Measurements from ENCODE around the gene BEX2. TPM values are rescaled to one million over a fixed set of nuclear protein-coding genes. Genes with fewer than 3 reads are reported as not detected.
"Not testable (repeated sequence)": the region's sequence is repeated elsewhere in the genome, so short reads cannot be mapped to it uniquely, and the experiment has no call there.

BEX2 gene
- total RNA-seq (2014; rRNA removed; shearing (Covaris generic); ENCODE audit: low replicate concordance): 21.4 and 31.5 TPM in 2 replicates

- peak within 1 kb of the TSS; percentile 76 for H3K4me3 ChIP-seq (ENCODE audit: low read length)
- no peaks in the 10 kb centered on the region for H3K9me3 ChIP-seq (ENCODE audit: low read length)
- H3K79me2 ChIP-seq (ENCODE audit: low read length): no peaks in the 10 kb centered on the region
- H3K36me3 ChIP-seq (ENCODE audit: insufficient read depth, low read length): no peaks in the 10 kb centered on the region
- no peaks in the 10 kb centered on the region for H4K20me1 ChIP-seq (ENCODE audit: insufficient read depth, low read depth, low read length)
- peaks cover 3% of the 10 kb centered on the region; the same call in 1 of the 2 replicates for H3K4me1 ChIP-seq (ENCODE audit: low read length)
- peak within 1 kb of the TSS; percentile 86; the same call in 1 of the 2 replicates for H2AFZ ChIP-seq (ENCODE audit: low read length)
- no peaks in the 10 kb centered on the region for H3K27me3 ChIP-seq (ENCODE audit: low read length)
- DNase-seq: peak; percentile 87
- H3K9me2 ChIP-seq (replicated peaks; ENCODE audit: insufficient read depth, low read length): no peaks in the 10 kb centered on the region
- peak within 1 kb of the TSS; percentile 66 for H3K9ac ChIP-seq (ENCODE audit: low read length)
- no peak within 1 kb of the TSS for H3K27ac ChIP-seq (ENCODE audit: low read length)
- H3K4me2 ChIP-seq (ENCODE audit: low read depth, low read length, poor library complexity, severe bottlenecking): peak within 1 kb of the TSS; percentile 66
These were observed at the start of gene BEX2 for GRCh38 chrX:103310555-103311398. BEX2 (minus strand) TSS chrX:103310990; CDS start chrX:103309976, 1,014 bp downstream.

- Histone ChIP-seq H3K4me1 (ENCODE audit: low read length) (peaks cover 8% of the 10 kb centered on the region; the same call in 1 of the 2 replicates), H3K4me2 (ENCODE audit: low read depth, low read length, poor library complexity, severe bottlenecking) (no peak overlapping the region), H3K4me3 (ENCODE audit: low read length) (no peak overlapping the region), H3K9me3 (ENCODE audit: low read length) (no peaks in the 10 kb centered on the region), H2AFZ (ENCODE audit: low read length) (no peak overlapping the region), H3K79me2 (ENCODE audit: low read length) (no peaks in the 10 kb centered on the region), H3K27ac (ENCODE audit: low read length) (no peak overlapping the region), H3K36me3 (ENCODE audit: insufficient read depth, low read length) (no peaks in the 10 kb centered on the region), H3K9me2 (replicated peaks; ENCODE audit: insufficient read depth, low read length) (no peaks in the 10 kb centered on the region), H3K27me3 (ENCODE audit: low read length) (no peaks in the 10 kb centered on the region), H3K9ac (ENCODE audit: low read length) (no peak overlapping the region), H4K20me1 (ENCODE audit: insufficient read depth, low read depth, low read length) (no peaks in the 10 kb centered on the region)
- DNase-seq: no peak
These were observed 49.3 kb upstream of the BEX2 start for GRCh38 chrX:103360092-103360491.

- H3K4me3 ChIP-seq (ENCODE audit: low read length); H3K36me3 ChIP-seq (ENCODE audit: insufficient read depth, low read length); H2AFZ ChIP-seq (ENCODE audit: low read length); H3K9ac ChIP-seq (ENCODE audit: low read length); H3K27me3 ChIP-seq (ENCODE audit: low read length); DNase-seq; H3K9me3 ChIP-seq (ENCODE audit: low read length); H3K4me1 ChIP-seq (ENCODE audit: low read length); H4K20me1 ChIP-seq (ENCODE audit: insufficient read depth, low read depth, low read length); H3K79me2 ChIP-seq (ENCODE audit: low read length); H3K27ac ChIP-seq (ENCODE audit: low read length); H3K9me2 ChIP-seq (replicated peaks; ENCODE audit: insufficient read depth, low read length); H3K4me2 ChIP-seq (ENCODE audit: low read depth, low read length, poor library complexity, severe bottlenecking): not testable (repeated sequence)
These were observed 48.8 kb upstream of the BEX2 start for GRCh38 chrX:103359605-103360004.

GRCh38 chrX:103357871-103358270 is 47.1 kb upstream of the BEX2 start:
- no peaks in the 10 kb centered on the region for H3K79me2 ChIP-seq (ENCODE audit: low read length)
- no peak overlapping the region for H2AFZ ChIP-seq (ENCODE audit: low read length)
- H3K9ac ChIP-seq (ENCODE audit: low read length): no peak overlapping the region
- H3K4me2 ChIP-seq (ENCODE audit: low read depth, low read length, poor library complexity, severe bottlenecking): no peak overlapping the region
- no peak overlapping the region for H3K27ac ChIP-seq (ENCODE audit: low read length)
- no peaks in the 10 kb centered on the region for H3K27me3 ChIP-seq (ENCODE audit: low read length)
- H3K9me3 ChIP-seq (ENCODE audit: low read length): no peaks in the 10 kb centered on the region
- no peaks in the 10 kb centered on the region for H4K20me1 ChIP-seq (ENCODE audit: insufficient read depth, low read depth, low read length)
- no peaks in the 10 kb centered on the region for H3K9me2 ChIP-seq (replicated peaks; ENCODE audit: insufficient read depth, low read length)
- H3K36me3 ChIP-seq (ENCODE audit: insufficient read depth, low read length): no peaks in the 10 kb centered on the region
- H3K4me1 ChIP-seq (ENCODE audit: low read length): peaks cover 8% of the 10 kb centered on the region; the same call in 1 of the 2 replicates
- DNase-seq: no peak
- H3K4me3 ChIP-seq (ENCODE audit: low read length): no peak overlapping the region

GRCh38 chrX:103356858-103357257 is 46.1 kb upstream of the BEX2 start:
- Histone ChIP-seq H3K4me1 (ENCODE audit: low read length) (peaks cover 8% of the 10 kb centered on the region; the same call in 1 of the 2 replicates), H2AFZ (ENCODE audit: low read length) (peak overlapping the region; percentile 90), H3K9me2 (replicated peaks; ENCODE audit: insufficient read depth, low read length) (no peaks in the 10 kb centered on the region), H4K20me1 (ENCODE audit: insufficient read depth, low read depth, low read length) (no peaks in the 10 kb centered on the region), H3K9ac (ENCODE audit: low read length) (peak overlapping the region; percentile 73), H3K9me3 (ENCODE audit: low read length) (no peaks in the 10 kb centered on the region), H3K27me3 (ENCODE audit: low read length) (no peaks in the 10 kb centered on the region), H3K27ac (ENCODE audit: low read length) (no peak overlapping the region), H3K79me2 (ENCODE audit: low read length) (no peaks in the 10 kb centered on the region), H3K4me2 (ENCODE audit: low read depth, low read length, poor library complexity, severe bottlenecking) (peak overlapping the region; percentile 68), H3K36me3 (ENCODE audit: insufficient read depth, low read length) (no peaks in the 10 kb centered on the region), H3K4me3 (ENCODE audit: low read length) (peak overlapping the region; percentile 75)
- no peak for DNase-seq

- Histone ChIP-seq H3K9me3 (ENCODE audit: low read length) (no peaks in the 10 kb centered on the region), H3K4me3 (ENCODE audit: low read length) (peak within 1 kb of the TSS; percentile 75), H3K79me2 (ENCODE audit: low read length) (no peaks in the 10 kb centered on the region), H2AFZ (ENCODE audit: low read length) (peak within 1 kb of the TSS; percentile 90), H3K4me2 (ENCODE audit: low read depth, low read length, poor library complexity, severe bottlenecking) (peak within 1 kb of the TSS; percentile 68), H3K9me2 (replicated peaks; ENCODE audit: insufficient read depth, low read length) (no peaks in the 10 kb centered on the region), H3K36me3 (ENCODE audit: insufficient read depth, low read length) (no peaks in the 10 kb centered on the region), H3K27ac (ENCODE audit: low read length) (no peak within 1 kb of the TSS), H3K4me1 (ENCODE audit: low read length) (peaks cover 8% of the 10 kb centered on the region; the same call in 1 of the 2 replicates), H3K9ac (ENCODE audit: low read length) (peak within 1 kb of the TSS; percentile 73), H3K27me3 (ENCODE audit: low read length) (no peaks in the 10 kb centered on the region), H4K20me1 (ENCODE audit: insufficient read depth, low read depth, low read length) (no peaks in the 10 kb centered on the region)
- peak; percentile 70 for DNase-seq
These were observed 45.5 kb upstream of the BEX2 start, which contains the start of gene TCEAL9 for GRCh38 chrX:103356130-103356798. TCEAL9 (plus strand) TSS chrX:103356506; CDS start chrX:103357685, 1,179 bp downstream.

- Histone ChIP-seq H3K9me2 (replicated peaks; ENCODE audit: insufficient read depth, low read length) (no peaks in the 10 kb centered on the region), H4K20me1 (ENCODE audit: insufficient read depth, low read depth, low read length) (no peaks in the 10 kb centered on the region), H3K4me1 (ENCODE audit: low read length) (no peaks in the 10 kb centered on the region), H2AFZ (ENCODE audit: low read length) (no peak overlapping the region), H3K27me3 (ENCODE audit: low read length) (no peaks in the 10 kb centered on the region), H3K4me2 (ENCODE audit: low read depth, low read length, poor library complexity, severe bottlenecking) (no peak overlapping the region), H3K36me3 (ENCODE audit: insufficient read depth, low read length) (no peaks in the 10 kb centered on the region), H3K27ac (ENCODE audit: low read length) (no peak overlapping the region), H3K9ac (ENCODE audit: low read length) (no peak overlapping the region), H3K4me3 (ENCODE audit: low read length) (no peak overlapping the region), H3K79me2 (ENCODE audit: low read length) (no peaks in the 10 kb centered on the region), H3K9me3 (ENCODE audit: low read length) (no peaks in the 10 kb centered on the region)
- no peak for DNase-seq
These were observed 37.0 kb upstream of the BEX2 start for GRCh38 chrX:103347682-103348397.

Data from Karpas-422 (cell line).